Hematopoietic multipotent progenitor cell treated with erythropoietin and hydrocortisone succinate and interleukin-3 and kit ligand, for 8 days (in vitro differentiated cells): ENCODE results near the gene PODNL1.

Experiments used
- DNase-seq: peaks from one replicate; pipeline ENCODE4 v3.0.0-alpha.2; 2015

The PODNL1 gene

GRCh38 chr19:13887517-13887916, 50.7 kb downstream of the PODNL1 start:
- DNase-seq, result no peak

GRCh38 chr19:13887018-13887436, 51.2 kb downstream of the PODNL1 start:
- DNase-seq, result no peak

DNA sequence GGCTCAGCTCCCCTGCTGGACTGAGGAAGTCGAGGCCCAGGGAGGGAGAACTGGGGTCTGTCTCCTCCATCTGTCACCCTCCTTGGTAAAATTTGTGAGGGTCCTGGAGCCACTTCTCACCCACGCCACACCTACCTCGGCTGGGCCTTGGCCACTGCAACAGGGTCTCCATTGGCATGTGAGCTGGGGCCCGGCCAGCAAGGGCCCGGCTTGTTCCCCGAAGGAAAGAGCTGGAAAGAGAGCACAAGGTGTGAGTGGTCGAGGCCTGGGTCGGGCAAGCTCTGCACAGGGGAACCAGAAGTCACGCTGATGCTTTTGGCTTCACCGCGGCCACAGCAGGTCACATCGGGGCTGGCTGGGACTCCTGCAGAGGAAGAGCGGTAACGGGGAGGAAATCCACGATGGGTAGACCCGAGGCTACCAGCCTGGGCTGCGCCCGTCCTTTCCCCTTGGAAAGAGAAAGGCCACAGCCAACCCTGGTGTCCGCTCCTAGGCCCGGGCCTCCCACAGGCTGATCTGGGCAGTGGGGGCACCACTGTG, 52.3 kb downstream of the PODNL1 start:
- no peak for DNase-seq

GRCh38 chr19:13884726-13885591, 53.3 kb downstream of the PODNL1 start:
- DNase-seq, result peak; percentile 53

GRCh38 chr19:13883516-13884064, 54.6 kb downstream of the PODNL1 start:
- no peak for DNase-seq

DNA sequence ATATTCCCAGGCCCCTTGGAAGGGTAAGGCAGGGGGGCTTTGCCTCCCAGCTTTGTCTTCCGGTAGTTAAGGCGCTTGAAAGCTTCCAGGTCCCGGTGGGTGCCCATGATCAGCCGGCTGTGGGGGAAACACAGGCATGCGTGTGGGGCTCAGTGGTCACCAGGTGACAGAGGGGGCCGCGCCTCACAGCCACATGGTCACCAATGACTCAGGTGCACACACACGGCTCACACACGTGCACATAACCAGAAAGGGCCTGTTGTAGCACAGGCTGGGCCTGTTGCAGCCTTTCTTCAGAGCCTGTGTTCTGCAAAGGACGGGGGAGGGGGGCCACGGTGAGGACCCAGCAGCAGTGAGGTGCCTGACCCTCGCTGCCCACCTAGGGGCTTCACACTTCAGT, 55.4 kb downstream of the PODNL1 start:
- DNase-seq, result no peak

DNA sequence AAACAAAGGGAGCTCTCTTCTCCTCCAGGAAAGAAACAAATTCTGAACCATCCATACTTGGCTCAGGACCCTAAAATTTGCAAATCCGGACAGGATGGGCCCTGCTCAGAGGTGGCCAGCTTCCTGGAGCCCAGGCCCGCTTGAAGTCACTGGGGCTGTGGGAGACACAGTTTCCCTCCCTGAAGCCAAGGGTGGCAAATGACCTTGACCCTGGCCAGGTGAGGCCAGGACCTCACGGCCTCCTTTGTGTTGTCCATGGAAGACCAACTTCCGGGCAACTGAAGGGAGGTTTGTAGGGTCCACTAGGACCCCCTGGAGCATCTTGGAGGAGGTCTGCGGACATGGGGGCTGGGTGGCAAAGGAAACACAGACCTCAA, 55.8 kb downstream of the PODNL1 start:
- DNase-seq, result no peak

- DNase-seq, result no peak
These were observed 56.4 kb downstream of the PODNL1 start for GRCh38 chr19:13881692-13882418.

DNA sequence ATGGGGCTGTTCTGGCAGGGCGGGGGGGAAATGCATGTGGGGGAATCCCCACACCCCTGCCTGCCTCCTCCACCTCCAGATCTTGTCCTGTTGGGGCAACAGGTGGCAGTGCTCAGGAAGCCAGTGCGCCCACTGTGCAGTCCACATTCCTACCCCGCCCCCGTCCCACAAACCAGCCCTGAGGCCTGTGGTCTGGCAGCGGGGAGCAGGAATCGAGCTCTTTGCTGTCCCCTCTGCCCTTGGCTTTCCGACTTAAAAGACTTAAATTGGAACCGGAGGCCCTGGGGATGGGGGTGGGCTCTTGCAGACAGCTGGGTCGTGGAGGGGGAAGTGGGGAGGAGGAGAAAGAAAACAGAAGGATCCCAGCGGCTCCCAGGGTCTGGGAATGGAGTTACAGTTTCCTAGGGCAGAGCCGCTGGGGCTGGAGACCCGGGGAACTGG, 56.9 kb downstream of the PODNL1 start:
- DNase-seq, result no peak
